ENCODE results near the gene MOGAT2.
A peak's percentile ranks its signal among the peaks of the same experiment; 100 is the strongest.
"Not testable (repeated sequence)": the region's sequence is repeated elsewhere in the genome, so short reads cannot be mapped to it uniquely, and the experiment has no call there.

Gene MOGAT2

GRCh38 chr11:75733071-75733430 lies 15.4 kb downstream of the MOGAT2 start:
- no peak overlapping the region for H3K4me3 Mint-ChIP-seq
- no peak overlapping the region for H3K27ac Mint-ChIP-seq
- DNase-seq (no peak), ATAC-seq (no peak)
- H3K36me3 Mint-ChIP-seq (ENCODE audit: low read depth), result no peaks in the 10 kb centered on the region
- no peaks in the 10 kb centered on the region for H3K27me3 Mint-ChIP-seq
- H3K4me1 Mint-ChIP-seq, result no peaks in the 10 kb centered on the region
- H3K9me3 Mint-ChIP-seq, result no peaks in the 10 kb centered on the region

- Mint-ChIP-seq H3K27me3 (no peaks in the 10 kb centered on the region), H3K27ac (no peak overlapping the region), H3K4me3 (no peak overlapping the region), H3K4me1 (no peaks in the 10 kb centered on the region), H3K9me3 (no peaks in the 10 kb centered on the region), H3K36me3 (ENCODE audit: low read depth) (no peaks in the 10 kb centered on the region)
- no peak for DNase-seq
- ATAC-seq, result peak; percentile 87
Observed at GRCh38 chr11:75733431-75734107, 15.9 kb downstream of the MOGAT2 start.

- DNase-seq (no peak), ATAC-seq (no peak)
- Mint-ChIP-seq H3K27ac (no peak overlapping the region), H3K4me1 (no peaks in the 10 kb centered on the region), H3K36me3 (ENCODE audit: low read depth) (no peaks in the 10 kb centered on the region), H3K27me3 (peaks cover under 1% of the 10 kb centered on the region), H3K4me3 (no peak overlapping the region), H3K9me3 (no peaks in the 10 kb centered on the region)
Observed at GRCh38 chr11:75734491-75735180, 17.0 kb downstream of the MOGAT2 start.

GRCh38 chr11:75735181-75735845 lies 17.7 kb downstream of the MOGAT2 start:
- no peaks in the 10 kb centered on the region for H3K9me3 Mint-ChIP-seq
- H3K27ac Mint-ChIP-seq, result no peak overlapping the region
- H3K4me3 Mint-ChIP-seq, result no peak overlapping the region
- H3K4me1 Mint-ChIP-seq, result no peaks in the 10 kb centered on the region
- H3K27me3 Mint-ChIP-seq, result peaks cover 4% of the 10 kb centered on the region
- no peak for DNase-seq
- no peaks in the 10 kb centered on the region for H3K36me3 Mint-ChIP-seq (ENCODE audit: low read depth)
- no peak for ATAC-seq

GRCh38 chr11:75737314-75737713 lies 19.7 kb downstream of the MOGAT2 start:
- no peak for DNase-seq
- Mint-ChIP-seq H3K4me1 (no peaks in the 10 kb centered on the region), H3K4me3 (no peak overlapping the region), H3K27ac (no peak overlapping the region), H3K9me3 (no peaks in the 10 kb centered on the region), H3K36me3 (ENCODE audit: low read depth) (no peaks in the 10 kb centered on the region), H3K27me3 (peaks cover 4% of the 10 kb centered on the region)
- ATAC-seq, result no peak

- Mint-ChIP-seq H3K4me1 (no peaks in the 10 kb centered on the region), H3K9me3 (no peaks in the 10 kb centered on the region), H3K27me3 (peaks cover 21% of the 10 kb centered on the region), H3K27ac (no peak overlapping the region), H3K4me3 (no peak overlapping the region), H3K36me3 (ENCODE audit: low read depth) (no peaks in the 10 kb centered on the region)
- DNase-seq (no peak), ATAC-seq (no peak)
Observed at GRCh38 chr11:75740681-75741080, 23.0 kb downstream of the MOGAT2 start.

GRCh38 chr11:75743159-75743558 lies 25.5 kb downstream of the MOGAT2 start:
- not testable (repeated sequence) for ATAC-seq; H3K36me3 Mint-ChIP-seq (ENCODE audit: low read depth); DNase-seq; H3K4me3 Mint-ChIP-seq; H3K4me1 Mint-ChIP-seq; H3K9me3 Mint-ChIP-seq; H3K27ac Mint-ChIP-seq
- H3K27me3 Mint-ChIP-seq, result peaks cover 27% of the 10 kb centered on the region

- H3K27me3 Mint-ChIP-seq, result peaks cover 27% of the 10 kb centered on the region
- ATAC-seq (no peak), DNase-seq (no peak)
- no peak overlapping the region for H3K27ac Mint-ChIP-seq
- H3K9me3 Mint-ChIP-seq, result no peaks in the 10 kb centered on the region
- no peak overlapping the region for H3K4me3 Mint-ChIP-seq
- H3K36me3 Mint-ChIP-seq (ENCODE audit: low read depth), result no peaks in the 10 kb centered on the region
- H3K4me1 Mint-ChIP-seq, result no peaks in the 10 kb centered on the region
Observed at GRCh38 chr11:75743711-75744563, 26.3 kb downstream of the MOGAT2 start.

GRCh38 chr11:75745807-75746206 lies 28.2 kb downstream of the MOGAT2 start:
- no peaks in the 10 kb centered on the region for H3K9me3 Mint-ChIP-seq
- no peaks in the 10 kb centered on the region for H3K36me3 Mint-ChIP-seq (ENCODE audit: low read depth)
- H3K4me1 Mint-ChIP-seq, result no peaks in the 10 kb centered on the region
- DNase-seq (no peak), ATAC-seq (no peak)
- H3K27me3 Mint-ChIP-seq, result peaks cover 23% of the 10 kb centered on the region
- no peak overlapping the region for H3K27ac Mint-ChIP-seq
- no peak overlapping the region for H3K4me3 Mint-ChIP-seq

- peaks cover 18% of the 10 kb centered on the region for H3K27me3 Mint-ChIP-seq
- H3K27ac Mint-ChIP-seq; H3K4me3 Mint-ChIP-seq; H3K36me3 Mint-ChIP-seq (ENCODE audit: low read depth); H3K9me3 Mint-ChIP-seq; H3K4me1 Mint-ChIP-seq; DNase-seq; ATAC-seq: not testable (repeated sequence)
Observed at GRCh38 chr11:75748729-75749273, 31.2 kb downstream of the MOGAT2 start.

- not testable (repeated sequence) for ATAC-seq; H3K4me3 Mint-ChIP-seq; H3K36me3 Mint-ChIP-seq (ENCODE audit: low read depth); H3K4me1 Mint-ChIP-seq; H3K27ac Mint-ChIP-seq; DNase-seq; H3K27me3 Mint-ChIP-seq; H3K9me3 Mint-ChIP-seq
Observed at GRCh38 chr11:75754933-75755332, 37.3 kb downstream of the MOGAT2 start.

- no peaks in the 10 kb centered on the region for H3K36me3 Mint-ChIP-seq (ENCODE audit: low read depth)
- ATAC-seq (no peak), DNase-seq (no peak)
- no peak overlapping the region for H3K27ac Mint-ChIP-seq
- H3K4me1 Mint-ChIP-seq, result no peaks in the 10 kb centered on the region
- no peak overlapping the region for H3K4me3 Mint-ChIP-seq
- no peaks in the 10 kb centered on the region for H3K9me3 Mint-ChIP-seq
- peaks cover 3% of the 10 kb centered on the region for H3K27me3 Mint-ChIP-seq
Observed at GRCh38 chr11:75757651-75758050, 40.0 kb downstream of the MOGAT2 start.

- Mint-ChIP-seq H3K4me3 (no peak overlapping the region), H3K27ac (no peak overlapping the region), H3K27me3 (peaks cover 3% of the 10 kb centered on the region), H3K9me3 (no peaks in the 10 kb centered on the region), H3K36me3 (ENCODE audit: low read depth) (no peaks in the 10 kb centered on the region), H3K4me1 (no peaks in the 10 kb centered on the region)
- DNase-seq, result no peak
- ATAC-seq, result no peak
Observed at GRCh38 chr11:75759832-75760231, 42.2 kb downstream of the MOGAT2 start.

- Mint-ChIP-seq H3K9me3 (no peaks in the 10 kb centered on the region), H3K4me3 (no peak overlapping the region), H3K36me3 (ENCODE audit: low read depth) (no peaks in the 10 kb centered on the region), H3K27ac (no peak overlapping the region), H3K4me1 (no peaks in the 10 kb centered on the region), H3K27me3 (peaks cover 3% of the 10 kb centered on the region)
- DNase-seq (no peak), ATAC-seq (no peak)
Observed at GRCh38 chr11:75760243-75760642, 42.6 kb downstream of the MOGAT2 start.
